Thyroid gland (tissue), 4 donors: ENCODE data around the gene MAP3K12.

Source experiments
- CTCF ChIP-seq, 6 experiments: fragments of 200-600 bp in 3 of 6; fragments of 450-650 bp in 3 of 6; sonication (generic) in 3 of 6; IDR thresholded peaks; one replicate each; pipeline ENCODE4 v1.5.1; 2016 to 2019; ENCODE audit warnings: antibody characterized with exemption in 6 of 6, mild to moderate bottlenecking in 2 of 6, inconsistent platforms in 1 of 6, moderate library complexity in 1 of 6
- POLR2A ChIP-seq, 2 donors: fragments of 450-650 bp; IDR thresholded peaks; one replicate each; pipeline ENCODE4 v1.6.1; 2017; ENCODE audit warnings: antibody characterized with exemption in 2 of 2, mild to moderate bottlenecking in 2 of 2, moderate library complexity in 1 of 2

DNA sequence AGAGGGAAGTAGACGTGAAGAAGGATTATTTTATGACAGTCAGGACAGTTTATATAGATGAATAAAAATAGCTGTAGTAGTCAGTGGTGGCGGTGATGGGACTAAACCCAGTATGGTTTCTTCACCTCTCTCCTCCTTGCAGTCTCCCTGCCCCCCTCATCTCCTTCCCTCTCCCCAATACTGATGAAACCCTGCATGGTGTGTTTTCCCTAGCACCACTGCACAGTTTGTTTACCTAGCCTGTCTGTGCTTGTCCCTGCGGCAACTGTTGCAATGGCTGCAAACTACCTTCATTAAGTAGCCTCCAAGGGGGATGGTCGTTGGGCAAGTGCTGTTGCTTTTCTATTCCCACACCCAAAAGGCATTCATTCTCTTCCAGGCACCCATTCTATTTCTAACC, 32.6 kb downstream of the MAP3K12 start:
- no peak for TF ChIP-seq CTCF (IDR thresholded peaks at IDR 0.05)
- TF ChIP-seq POLR2A (IDR thresholded peaks at IDR 0.05) = no peak
